ENCODE results near the gene SORCS2.

The SORCS2 gene

DNA sequence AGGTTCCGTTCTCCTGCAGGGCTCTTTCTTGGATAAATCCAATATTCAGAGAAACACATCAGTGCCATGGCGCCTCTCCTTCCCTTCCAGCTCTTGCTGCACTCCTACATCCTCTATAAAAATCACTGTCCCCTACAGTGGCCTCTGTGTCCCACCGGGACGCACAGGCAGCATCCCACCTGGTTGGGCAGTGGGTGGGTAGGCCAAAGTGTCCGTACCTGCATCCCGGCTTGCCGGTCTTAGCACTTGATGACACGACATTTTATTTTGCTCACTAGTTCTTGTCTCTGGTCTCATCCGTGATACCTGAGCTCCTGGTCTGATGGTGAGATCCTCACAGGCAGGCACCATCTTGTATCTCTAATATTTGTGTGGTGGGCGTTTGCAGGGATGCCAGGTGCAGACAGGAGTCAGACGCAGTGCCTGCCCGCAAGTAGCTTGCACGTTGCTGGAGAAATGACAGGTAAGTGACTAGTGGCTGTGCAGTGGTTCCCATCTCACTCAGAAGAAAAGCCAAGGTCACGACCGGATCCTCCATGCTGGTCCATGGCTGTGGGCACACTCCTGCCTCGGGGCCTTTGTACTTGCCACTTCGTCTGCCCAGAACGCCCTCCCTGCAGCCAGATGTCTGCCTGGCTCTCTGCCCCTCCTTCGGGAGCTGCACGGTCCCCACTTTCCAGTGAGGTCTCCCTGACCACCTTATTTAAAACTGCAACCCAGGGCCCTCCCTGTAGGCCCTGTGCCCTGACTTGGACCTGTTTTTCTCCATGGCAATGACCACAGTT lies 109.7 kb downstream of the SORCS2 start:
- no peak for DNase-seq
- TF ChIP-seq POLR2A (IDR thresholded peaks at IDR 0.05; ENCODE audit: low read length), result no peak
- no peak for TF ChIP-seq GATA1 (IDR thresholded peaks at IDR 0.05; ENCODE audit: low read depth, low read length)

DNA sequence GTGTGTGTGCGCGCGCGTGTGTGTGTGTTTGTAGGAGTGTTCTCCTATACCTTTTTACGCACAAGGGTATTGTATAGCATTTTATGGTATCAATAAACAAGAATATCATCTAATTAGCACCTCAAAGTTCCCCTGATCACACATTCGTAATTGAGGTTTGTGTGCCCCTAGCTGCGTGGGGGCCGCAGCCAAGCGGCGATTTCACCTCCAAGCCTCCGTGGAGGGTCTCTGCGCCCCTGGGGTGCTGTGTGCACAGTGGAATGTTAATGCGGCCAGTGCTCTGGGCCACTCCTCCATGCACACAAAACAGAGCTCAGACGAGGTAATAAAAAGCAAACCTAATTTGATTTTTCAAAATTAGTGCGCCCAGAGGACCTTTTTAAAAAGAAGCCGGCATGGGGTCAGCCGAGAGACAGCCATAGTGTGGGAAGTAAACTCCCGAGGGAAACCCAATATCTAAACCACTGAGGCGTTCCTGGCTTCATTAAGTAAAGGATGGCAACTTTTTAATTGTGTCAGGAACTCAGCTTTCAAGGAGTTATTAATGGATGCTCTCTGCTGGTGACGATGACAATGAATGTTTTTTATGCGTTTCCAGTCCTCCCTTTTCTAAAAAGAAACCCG lies 110.6 kb downstream of the SORCS2 start:
- no peak for TF ChIP-seq GATA1 (IDR thresholded peaks at IDR 0.05; ENCODE audit: low read depth, low read length)
- no peak for TF ChIP-seq POLR2A (IDR thresholded peaks at IDR 0.05; ENCODE audit: low read length)
- DNase-seq, result no peak

DNA sequence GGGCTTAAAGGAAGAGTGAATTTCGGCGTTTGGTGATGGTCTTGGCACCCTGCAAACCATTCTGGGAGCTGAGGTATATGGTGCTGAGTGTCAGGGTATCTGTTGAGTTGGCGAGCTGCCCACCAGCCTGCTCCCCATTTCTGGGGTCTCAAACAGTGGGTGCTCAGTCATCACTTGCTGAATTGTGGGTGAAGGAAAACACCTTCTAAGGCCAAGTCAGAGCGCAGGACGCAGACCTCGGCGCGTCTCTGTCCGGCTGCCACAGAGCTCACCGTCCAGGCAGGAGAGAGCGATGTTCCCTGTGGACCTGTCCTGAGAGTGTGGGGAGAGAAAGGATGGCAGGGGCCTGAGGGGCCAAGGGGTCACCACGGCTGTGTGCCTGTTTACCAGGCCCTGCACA lies 111.2 kb downstream of the SORCS2 start:
- TF ChIP-seq GATA1 (IDR thresholded peaks at IDR 0.05; ENCODE audit: low read depth, low read length) (no peak), POLR2A (IDR thresholded peaks at IDR 0.05; ENCODE audit: low read length) (no peak)
- no peak for DNase-seq

DNA sequence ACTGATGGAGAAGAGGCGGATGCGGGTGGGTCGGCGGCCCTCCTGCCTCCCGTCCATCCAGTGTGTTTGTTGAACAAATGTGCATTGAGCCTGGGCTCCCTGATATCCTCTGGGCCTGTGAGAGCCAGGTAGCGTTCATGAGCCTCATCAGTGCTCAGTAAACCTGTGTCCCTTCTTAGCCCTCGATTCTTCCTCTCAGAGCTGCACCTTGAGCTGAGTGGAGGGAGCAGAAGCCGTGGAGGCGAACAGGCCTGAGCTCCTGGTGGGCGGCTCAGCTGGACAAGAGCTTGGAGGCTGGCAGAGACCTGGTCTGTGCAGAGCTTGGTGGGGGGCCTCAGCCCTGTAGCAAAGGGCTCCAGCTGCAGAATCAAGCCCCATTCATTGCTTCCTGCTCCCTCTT lies 112.1 kb downstream of the SORCS2 start:
- no peak for DNase-seq
- TF ChIP-seq GATA1 (IDR thresholded peaks at IDR 0.05; ENCODE audit: low read depth, low read length), result no peak
- no peak for TF ChIP-seq POLR2A (IDR thresholded peaks at IDR 0.05; ENCODE audit: low read length)

DNA sequence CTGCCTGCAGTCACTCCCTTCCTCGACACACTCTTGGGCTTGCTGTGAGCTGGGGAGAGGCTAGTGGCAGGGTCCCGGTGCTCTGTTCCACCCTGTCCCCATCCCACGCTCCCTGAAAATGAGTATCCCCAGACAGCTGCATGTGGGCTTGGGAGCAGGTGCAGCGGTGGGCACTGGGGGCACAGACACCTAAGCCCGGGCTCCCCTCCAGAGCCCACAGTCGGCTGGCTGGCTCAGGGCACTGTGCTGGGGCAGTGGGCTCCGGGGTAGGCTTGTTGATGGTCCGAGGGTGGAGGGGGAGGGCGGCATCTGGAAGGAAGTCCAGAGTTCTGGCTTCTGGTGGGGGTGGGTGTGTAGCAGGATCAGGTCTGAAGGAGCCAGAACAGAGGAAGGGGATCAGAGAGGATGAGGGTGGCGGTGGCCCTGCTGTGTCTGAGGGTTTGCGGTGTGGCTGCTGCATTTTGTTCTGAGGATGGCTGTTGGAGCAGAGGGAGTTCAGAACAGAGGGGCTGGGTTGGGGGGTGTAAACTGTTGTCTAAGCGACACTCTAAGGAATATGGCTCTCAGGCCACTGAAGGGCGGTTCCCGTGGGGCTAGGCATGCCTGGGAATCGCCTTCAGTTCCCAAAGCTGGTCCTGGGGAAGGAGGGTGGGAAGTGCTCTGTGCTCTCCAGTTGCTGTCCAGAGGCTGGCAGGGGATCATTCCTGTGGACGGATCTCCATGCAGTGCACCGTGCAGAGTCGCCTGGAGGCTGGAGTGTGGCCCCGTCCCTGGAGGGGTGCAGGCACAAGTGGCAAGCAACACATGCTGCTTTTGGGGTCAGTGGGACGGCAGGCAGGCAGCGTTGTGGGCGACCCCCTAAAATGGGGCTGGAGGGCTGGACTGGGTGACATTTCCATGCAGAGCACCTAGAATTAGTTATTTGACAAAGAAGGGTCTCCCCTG lies 114.0 kb downstream of the SORCS2 start:
- no peak for DNase-seq
- TF ChIP-seq POLR2A (IDR thresholded peaks at IDR 0.05; ENCODE audit: low read length) (no peak), GATA1 (IDR thresholded peaks at IDR 0.05; ENCODE audit: low read depth, low read length) (no peak)

DNA sequence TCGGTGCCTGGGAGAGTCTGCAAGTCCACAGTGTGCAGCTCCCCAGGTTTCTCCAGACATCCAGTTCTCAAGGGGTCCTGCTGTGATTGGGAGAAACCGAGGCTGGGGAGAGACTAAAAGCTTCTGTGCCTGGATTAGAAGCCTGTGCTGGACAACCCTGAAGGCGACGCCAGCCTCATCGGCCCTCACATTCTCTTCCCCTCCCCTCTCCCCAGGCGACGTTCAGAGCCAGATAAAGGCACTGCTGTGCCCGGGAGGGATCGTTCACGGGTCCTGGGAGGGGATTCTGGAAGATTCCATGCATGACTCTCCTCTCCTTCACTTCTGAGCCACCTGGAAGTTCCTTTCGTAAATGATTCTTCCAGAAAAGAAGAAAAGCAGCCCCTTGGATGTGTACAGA lies 114.6 kb downstream of the SORCS2 start:
- DNase-seq, result no peak
- TF ChIP-seq GATA1 (IDR thresholded peaks at IDR 0.05; ENCODE audit: low read depth, low read length) (no peak), POLR2A (IDR thresholded peaks at IDR 0.05; ENCODE audit: low read length) (no peak)

DNA sequence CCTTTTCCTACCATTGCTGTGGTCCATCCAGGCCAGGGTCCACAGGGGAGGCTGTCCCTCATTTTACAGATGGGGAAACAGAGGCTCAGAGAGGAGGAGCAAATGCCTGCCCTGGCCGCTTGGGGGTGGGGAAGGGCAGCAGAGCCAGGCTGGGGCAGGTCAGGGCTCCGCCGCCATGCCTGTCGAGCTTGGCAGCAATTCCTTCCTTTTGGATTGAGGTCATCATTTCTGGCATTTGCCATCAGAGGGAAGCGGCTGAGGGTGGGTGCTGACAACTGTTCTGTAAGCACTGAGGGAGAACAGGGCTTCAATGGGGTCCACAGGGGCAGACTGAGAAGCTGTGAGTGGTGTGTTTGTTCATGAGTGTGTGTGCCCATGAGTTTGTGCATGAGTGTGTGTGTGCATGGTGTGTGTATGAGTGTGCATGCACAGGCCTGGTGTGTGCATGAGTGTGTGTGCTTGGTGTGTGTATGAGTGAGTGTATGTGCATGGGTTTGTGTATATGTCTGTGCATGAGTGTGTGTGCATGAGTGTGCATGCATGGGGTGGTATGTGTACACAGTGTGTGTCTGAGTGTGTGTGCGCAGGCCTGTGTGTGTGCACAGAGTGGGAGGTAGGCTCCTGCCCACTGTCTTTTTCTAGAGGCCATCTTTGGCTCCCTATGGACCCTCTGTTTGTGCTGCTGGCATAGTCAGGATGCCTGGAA lies 115.2 kb downstream of the SORCS2 start:
- no peak for DNase-seq
- TF ChIP-seq POLR2A (IDR thresholded peaks at IDR 0.05; ENCODE audit: low read length) (no peak), GATA1 (IDR thresholded peaks at IDR 0.05; ENCODE audit: low read depth, low read length) (no peak)

DNA sequence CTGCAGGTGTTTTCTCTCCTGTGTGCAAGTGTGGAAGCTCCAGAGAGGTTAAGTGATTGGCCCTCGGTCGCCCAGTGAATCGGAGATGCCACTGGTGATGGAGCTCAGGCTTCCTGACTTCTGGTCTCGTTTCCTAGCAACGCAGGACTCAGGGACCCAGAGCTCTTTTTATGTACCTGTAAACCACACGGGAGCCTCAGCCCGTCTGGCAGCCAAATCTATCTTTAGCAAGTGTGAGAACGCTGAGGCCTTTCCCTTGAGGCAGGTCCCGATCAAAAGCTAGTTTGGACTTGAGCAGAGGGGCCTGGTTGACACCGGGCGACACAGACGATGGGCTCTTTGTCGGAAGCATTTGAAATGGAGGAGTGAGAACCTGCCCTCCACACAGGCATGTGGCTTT lies 116.8 kb downstream of the SORCS2 start:
- no peak for TF ChIP-seq GATA1 (IDR thresholded peaks at IDR 0.05; ENCODE audit: low read depth, low read length)
- TF ChIP-seq POLR2A (IDR thresholded peaks at IDR 0.05; ENCODE audit: low read length), result no peak
- no peak for DNase-seq

DNA sequence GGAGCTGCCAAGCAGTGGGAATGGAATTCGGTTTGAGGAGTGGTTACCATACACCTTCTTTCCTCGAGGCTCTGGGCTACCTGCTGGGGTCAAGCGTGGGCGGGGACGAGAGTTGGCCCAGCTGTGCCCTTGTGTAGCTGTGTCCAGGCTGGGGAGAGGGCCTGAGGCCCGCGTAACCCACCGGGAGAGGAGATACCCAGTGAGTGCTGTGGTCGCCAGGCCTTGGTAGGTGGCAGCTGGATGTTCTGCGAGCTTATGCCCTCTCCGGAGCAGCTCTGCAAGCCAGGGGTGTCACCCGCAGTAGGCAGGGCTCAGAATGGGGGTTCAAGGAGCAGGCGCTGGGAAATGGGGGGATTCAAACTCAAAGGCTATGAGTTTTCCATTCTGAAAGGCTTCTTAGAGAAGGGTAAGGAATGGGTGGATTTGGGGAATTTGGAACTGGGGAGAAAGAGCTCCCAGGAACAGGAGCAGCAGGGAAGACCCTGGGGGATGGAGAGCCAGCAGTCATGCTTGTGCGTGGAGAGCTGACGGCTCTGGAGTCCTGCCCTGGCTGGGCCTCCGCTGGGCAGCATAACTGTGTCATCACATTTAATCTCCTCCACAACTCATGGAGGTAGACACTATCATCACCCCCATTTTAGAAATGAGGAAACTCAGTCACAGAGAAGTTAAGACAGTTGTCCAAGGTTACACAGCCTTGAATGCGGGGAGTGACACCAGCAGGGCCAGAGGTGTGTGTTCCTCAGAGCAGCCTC lies 117.5 kb downstream of the SORCS2 start:
- TF ChIP-seq GATA1 (IDR thresholded peaks at IDR 0.05; ENCODE audit: low read depth, low read length) (no peak), POLR2A (IDR thresholded peaks at IDR 0.05; ENCODE audit: low read length) (no peak)
- no peak for DNase-seq

DNA sequence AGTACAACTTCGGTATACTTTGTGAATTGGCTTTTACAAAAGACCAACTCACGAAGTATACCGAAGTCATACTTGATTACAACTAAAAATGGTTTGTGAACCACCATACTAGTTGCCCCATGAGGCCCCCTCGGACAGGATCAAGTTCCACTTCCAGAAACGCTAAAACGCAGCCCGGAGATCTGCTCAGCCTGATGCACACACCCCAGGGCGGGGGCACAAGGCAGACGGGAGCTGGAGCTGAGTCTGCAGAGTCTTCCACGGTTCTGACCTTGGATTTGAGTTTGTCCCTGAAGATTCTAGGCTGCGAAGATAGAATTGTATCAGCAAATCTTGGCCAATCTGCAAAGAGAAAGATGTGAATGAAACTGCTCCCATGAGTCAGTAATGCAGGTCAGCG lies 118.1 kb downstream of the SORCS2 start:
- DNase-seq, result no peak
- TF ChIP-seq POLR2A (IDR thresholded peaks at IDR 0.05; ENCODE audit: low read length), result no peak
- no peak for TF ChIP-seq GATA1 (IDR thresholded peaks at IDR 0.05; ENCODE audit: low read depth, low read length)

DNA sequence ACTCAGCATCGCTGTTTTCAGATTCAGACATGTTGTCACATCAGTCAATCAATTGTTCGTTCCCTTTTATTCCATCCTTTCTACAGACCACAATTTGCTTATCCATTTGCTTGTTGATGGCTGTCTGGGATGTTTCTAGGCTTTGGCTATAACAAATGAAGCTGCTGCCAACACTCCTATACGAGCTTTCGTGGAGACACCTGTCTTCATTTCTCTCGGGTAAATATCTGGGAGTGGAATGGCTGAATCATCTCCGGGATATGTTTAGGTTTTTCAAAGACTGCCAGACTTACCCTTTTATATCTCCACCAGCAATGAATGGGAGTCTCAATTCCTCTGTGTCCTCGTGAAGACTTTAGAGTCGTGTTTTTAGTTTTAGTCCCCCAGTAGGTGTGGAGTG lies 118.9 kb downstream of the SORCS2 start:
- no peak for DNase-seq
- no peak for TF ChIP-seq POLR2A (IDR thresholded peaks at IDR 0.05; ENCODE audit: low read length)
- TF ChIP-seq GATA1 (IDR thresholded peaks at IDR 0.05; ENCODE audit: low read depth, low read length), result no peak

DNA sequence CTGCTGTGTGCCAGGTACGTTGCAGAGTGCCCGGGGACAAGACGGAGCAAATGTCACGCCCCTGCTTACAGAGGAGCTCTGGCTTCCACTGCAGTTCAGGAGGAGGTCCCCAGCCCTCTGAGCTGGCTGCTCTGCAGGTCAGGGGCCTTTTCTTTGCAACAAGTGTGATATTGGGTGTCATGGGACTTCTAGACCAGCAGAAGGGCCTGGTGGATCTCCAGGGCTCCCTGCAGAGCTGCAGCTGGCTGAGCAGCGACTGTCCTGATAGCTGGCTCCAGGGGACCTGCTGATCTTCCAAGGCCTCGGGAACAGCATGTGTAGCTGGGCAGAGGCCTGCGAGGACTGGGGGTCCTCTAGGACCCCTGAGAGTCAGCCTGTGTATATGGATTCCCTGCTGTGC lies 120.4 kb downstream of the SORCS2 start:
- TF ChIP-seq POLR2A (IDR thresholded peaks at IDR 0.05; ENCODE audit: low read length) (no peak), GATA1 (IDR thresholded peaks at IDR 0.05; ENCODE audit: low read depth, low read length) (no peak)
- no peak for DNase-seq

DNA sequence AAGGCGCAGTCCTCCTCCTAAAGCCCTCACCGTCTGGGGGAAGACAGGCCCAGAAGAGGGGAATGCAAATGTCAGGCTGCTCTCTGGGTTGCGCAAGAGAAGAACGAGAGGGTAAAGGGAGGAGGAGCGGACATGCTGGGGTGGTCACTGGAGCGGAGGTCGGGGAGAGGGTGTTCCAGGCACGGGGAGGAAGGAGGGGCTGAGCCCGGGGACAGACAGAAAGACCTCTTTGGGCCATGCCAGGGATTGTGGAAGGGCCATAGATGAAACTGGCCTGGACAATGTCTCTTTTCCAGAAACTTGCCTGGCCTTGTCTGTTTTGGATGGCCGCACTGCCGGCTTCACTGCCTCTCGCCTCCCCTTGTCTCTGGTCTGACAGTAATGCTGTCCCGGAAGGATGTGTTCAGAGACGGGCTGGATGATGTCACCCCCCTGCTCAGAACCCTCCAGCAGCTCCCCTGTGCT lies 121.0 kb downstream of the SORCS2 start:
- DNase-seq, result no peak
- TF ChIP-seq POLR2A (IDR thresholded peaks at IDR 0.05; ENCODE audit: low read length) (no peak), GATA1 (IDR thresholded peaks at IDR 0.05; ENCODE audit: low read depth, low read length) (no peak)
